Neural progenitor cell (in vitro differentiated cells): Measurements from ENCODE around the gene ESRRB. TPM values are rescaled to one million over a fixed set of nuclear protein-coding genes. Genes with fewer than 3 reads are reported as not detected.

Source experiments
- DNase-seq: peaks from one replicate; pipeline ENCODE4 v3.0.0-alpha.2; 2016; ENCODE audit warnings: low spot score
- H2AFZ ChIP-seq: fragments of 200-600 bp; sonication (generic); replicated peaks from 2 replicates; pipeline ENCODE4 v1.6.1; 2016; ENCODE audit warnings: antibody characterized with exemption
- H3F3A ChIP-seq: fragments of 200-600 bp; sonication (generic); 2 replicates; pipeline ENCODE4 v1.6.1; 2016; ENCODE audit warnings: antibody characterized with exemption, low read depth
- H3K27ac ChIP-seq: fragments of 200-600 bp; sonication (generic); 2 replicates; pipeline ENCODE4 v1.5.1; 2016; ENCODE audit warnings: mild to moderate bottlenecking
- H3K27me3 ChIP-seq: fragments of 200-600 bp; sonication (generic); 2 replicates; pipeline ENCODE4 v1.6.1; 2016; ENCODE audit warnings: mild to moderate bottlenecking, moderate library complexity
- H3K36me3 ChIP-seq: fragments of 200-600 bp; sonication (generic); 2 replicates; pipeline ENCODE4 v1.5.1; 2016
- H3K4me1 ChIP-seq: fragments of 200-600 bp; sonication (generic); 2 replicates; pipeline ENCODE4 v1.6.1; 2016; ENCODE audit warnings: mixed run types
- H3K4me2 ChIP-seq: fragments of 200-600 bp; sonication (generic); 2 replicates; pipeline ENCODE4 v1.6.1; 2016
- H3K4me3 ChIP-seq: fragments of 200-600 bp; sonication (generic); 2 replicates; pipeline ENCODE4 v1.5.1; 2016
- H3K79me2 ChIP-seq: fragments of 200-600 bp; sonication (generic); 2 replicates; pipeline ENCODE4 v1.6.1; 2016; ENCODE audit warnings: low read depth
- H3K9ac ChIP-seq: fragments of 200-600 bp; sonication (generic); 2 replicates; pipeline ENCODE4 v1.6.1; 2016
- H3K9me3 ChIP-seq: fragments of 200-600 bp; sonication (generic); 2 replicates; pipeline ENCODE4 v1.5.1; 2016; ENCODE audit warnings: low read depth
- H4K20me1 ChIP-seq: fragments of 200-600 bp; sonication (generic); 2 replicates; pipeline ENCODE4 v1.6.1; 2016; ENCODE audit warnings: low read depth
- H3K27ac Mint-ChIP-seq: 3 replicates; pipeline ENCODE4 v1.8.0; 2021; ENCODE audit warnings: mixed read lengths
- H3K27me3 Mint-ChIP-seq: 2 replicates; pipeline ENCODE4 v1.8.0; 2022; ENCODE audit warnings: low read depth, mild to moderate bottlenecking, inconsistent platforms, moderate library complexity, mixed read lengths; ENCODE audit not compliant: insufficient read depth
- H3K36me3 Mint-ChIP-seq: 3 replicates; pipeline ENCODE4 v1.8.0; 2021; ENCODE audit warnings: mixed read lengths
- H3K4me1 Mint-ChIP-seq: 3 replicates; pipeline ENCODE4 v1.8.0; 2021; ENCODE audit warnings: mixed read lengths
- H3K4me3 Mint-ChIP-seq: 3 replicates; pipeline ENCODE4 v1.8.0; 2021; ENCODE audit warnings: mild to moderate bottlenecking, moderate library complexity, mixed read lengths
- H3K9me3 Mint-ChIP-seq: 3 replicates; pipeline ENCODE4 v1.8.0; 2020; ENCODE audit warnings: mixed read lengths
- CTCF ChIP-seq: fragments of 200-600 bp; sonication (generic); IDR thresholded peaks from 2 replicates; pipeline ENCODE4 v1.5.1; 2017; ENCODE audit warnings: antibody characterized with exemption, mild to moderate bottlenecking
- EZH2 ChIP-seq: fragments of 200-600 bp; sonication (generic); IDR thresholded peaks from 2 replicates; pipeline ENCODE4 v1.6.1; 2017; ENCODE audit warnings: antibody characterized with exemption, mild to moderate bottlenecking, moderate library complexity
- EZH2phosphoT487 ChIP-seq: fragments of 200-600 bp; sonication (generic); IDR thresholded peaks from 2 replicates; pipeline ENCODE4 v1.6.1; 2017; ENCODE audit warnings: antibody characterized with exemption
- total RNA-seq: library from RNA; depleted of rRNA; stranded (reverse); fragments of >200 nt; gene quantifications from 2 replicates; pipeline ENCODE4 v1.2.3, GENCODE V29; 2015; ENCODE audit warnings: low replicate concordance

The ESRRB gene
- total RNA-seq, 1 donor from 2014 or later, result 1.3 TPM

- Histone ChIP-seq H2AFZ (no peak overlapping the region), H3K4me3 (peak overlapping the region; percentile 65), H3K4me1 (peaks cover 22% of the 10 kb centered on the region), H4K20me1 (peaks cover 25% of the 10 kb centered on the region), H3K4me2 (peak overlapping the region; percentile 99), H3K27me3 (peaks cover 100% of the 10 kb centered on the region), H3K79me2 (no peaks in the 10 kb centered on the region), H3K36me3 (no peaks in the 10 kb centered on the region), H3K27ac (no peak overlapping the region), H3K9ac (no peak overlapping the region), H3K9me3 (no peaks in the 10 kb centered on the region), H3F3A (no peaks in the 10 kb centered on the region)
- Mint-ChIP-seq H3K4me1 (peaks cover 28% of the 10 kb centered on the region), H3K27me3 (peaks cover 53% of the 10 kb centered on the region), H3K9me3 (no peaks in the 10 kb centered on the region), H3K27ac (no peak overlapping the region), H3K4me3 (peak overlapping the region; percentile 82), H3K36me3 (no peaks in the 10 kb centered on the region)
- TF ChIP-seq CTCF (no peak), EZH2 (no peak), EZH2phosphoT487 (no peak)
- DNase-seq, result no peak
Measured at GRCh38 chr14:76377735-76378074, 1.8 kb downstream of the ESRRB start.

GRCh38 chr14:76380991-76381390, 5.1 kb downstream of the ESRRB start:
- Histone ChIP-seq H3K27me3 (peaks cover 100% of the 10 kb centered on the region), H2AFZ (no peak overlapping the region), H3K4me3 (no peak overlapping the region), H3K27ac (no peak overlapping the region), H4K20me1 (peaks cover 17% of the 10 kb centered on the region), H3K79me2 (no peaks in the 10 kb centered on the region), H3F3A (no peaks in the 10 kb centered on the region), H3K9ac (no peak overlapping the region), H3K9me3 (no peaks in the 10 kb centered on the region), H3K4me1 (peaks cover 17% of the 10 kb centered on the region), H3K36me3 (no peaks in the 10 kb centered on the region), H3K4me2 (no peak overlapping the region)
- H3K9me3 Mint-ChIP-seq, result no peaks in the 10 kb centered on the region
- H3K27me3 Mint-ChIP-seq, result peaks cover 37% of the 10 kb centered on the region
- no peak overlapping the region for H3K4me3 Mint-ChIP-seq
- H3K36me3 Mint-ChIP-seq, result no peaks in the 10 kb centered on the region
- no peak overlapping the region for H3K27ac Mint-ChIP-seq
- TF ChIP-seq EZH2phosphoT487 (no peak), EZH2 (no peak), CTCF (no peak)
- peaks cover 22% of the 10 kb centered on the region for H3K4me1 Mint-ChIP-seq
- no peak for DNase-seq

GRCh38 chr14:76381817-76382494, 6.0 kb downstream of the ESRRB start:
- no peak for DNase-seq
- H3K27ac Mint-ChIP-seq, result no peak overlapping the region
- Histone ChIP-seq H3K9me3 (no peaks in the 10 kb centered on the region), H3K4me1 (peaks cover 9% of the 10 kb centered on the region), H3K4me2 (no peak overlapping the region), H2AFZ (no peak overlapping the region), H4K20me1 (peaks cover 12% of the 10 kb centered on the region), H3F3A (no peaks in the 10 kb centered on the region), H3K36me3 (no peaks in the 10 kb centered on the region), H3K9ac (no peak overlapping the region), H3K27ac (no peak overlapping the region), H3K79me2 (no peaks in the 10 kb centered on the region), H3K4me3 (no peak overlapping the region), H3K27me3 (peaks cover 95% of the 10 kb centered on the region)
- TF ChIP-seq CTCF (no peak), EZH2 (no peak), EZH2phosphoT487 (no peak)
- H3K36me3 Mint-ChIP-seq, result no peaks in the 10 kb centered on the region
- H3K4me3 Mint-ChIP-seq, result no peak overlapping the region
- peaks cover 32% of the 10 kb centered on the region for H3K27me3 Mint-ChIP-seq
- H3K4me1 Mint-ChIP-seq, result peaks cover 16% of the 10 kb centered on the region
- H3K9me3 Mint-ChIP-seq, result no peaks in the 10 kb centered on the region
